ENCODE results near the gene PATL1. TPM values are rescaled to one million over a fixed set of nuclear protein-coding genes. Genes with fewer than 3 reads are reported as not detected.

The PATL1 gene
- total RNA-seq, 1 experiment from 2014 or later: 59.8 TPM

- Mint-ChIP-seq H3K27ac (ENCODE audit: unreplicated experiment) (no peak overlapping the region), H3K36me3 (ENCODE audit: insufficient read depth, unreplicated experiment) (peaks cover 58% of the 10 kb centered on the region), H3K9me3 (ENCODE audit: low read depth, unreplicated experiment) (no peaks in the 10 kb centered on the region), H3K27me3 (ENCODE audit: unreplicated experiment) (no peaks in the 10 kb centered on the region), H3K4me1 (ENCODE audit: low read depth, unreplicated experiment) (no peaks in the 10 kb centered on the region), H3K4me3 (ENCODE audit: low read depth, unreplicated experiment) (no peak overlapping the region)
- TF ChIP-seq, protein P1, sequence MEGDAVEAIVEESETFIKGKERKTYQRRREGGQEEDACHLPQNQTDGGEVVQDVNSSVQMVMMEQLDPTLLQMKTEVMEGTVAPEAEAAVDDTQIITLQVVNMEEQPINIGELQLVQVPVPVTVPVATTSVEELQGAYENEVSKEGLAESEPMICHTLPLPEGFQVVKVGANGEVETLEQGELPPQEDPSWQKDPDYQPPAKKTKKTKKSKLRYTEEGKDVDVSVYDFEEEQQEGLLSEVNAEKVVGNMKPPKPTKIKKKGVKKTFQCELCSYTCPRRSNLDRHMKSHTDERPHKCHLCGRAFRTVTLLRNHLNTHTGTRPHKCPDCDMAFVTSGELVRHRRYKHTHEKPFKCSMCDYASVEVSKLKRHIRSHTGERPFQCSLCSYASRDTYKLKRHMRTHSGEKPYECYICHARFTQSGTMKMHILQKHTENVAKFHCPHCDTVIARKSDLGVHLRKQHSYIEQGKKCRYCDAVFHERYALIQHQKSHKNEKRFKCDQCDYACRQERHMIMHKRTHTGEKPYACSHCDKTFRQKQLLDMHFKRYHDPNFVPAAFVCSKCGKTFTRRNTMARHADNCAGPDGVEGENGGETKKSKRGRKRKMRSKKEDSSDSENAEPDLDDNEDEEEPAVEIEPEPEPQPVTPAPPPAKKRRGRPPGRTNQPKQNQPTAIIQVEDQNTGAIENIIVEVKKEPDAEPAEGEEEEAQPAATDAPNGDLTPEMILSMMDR (IDR thresholded peaks at IDR 0.05; ENCODE audit: unreplicated experiment): no peak
- no TSS peak for BruUV-seq (replicated peaks)
- intact Hi-C loops (cut with micrococcal nuclease; ENCODE audit: unreplicated experiment): no loop called here
- DNase-seq: no peak
- CTCF ChIA-PET: no interaction called here
Observed at GRCh38 chr11:59602432-59602831, 66.4 kb downstream of the PATL1 start.

DNA sequence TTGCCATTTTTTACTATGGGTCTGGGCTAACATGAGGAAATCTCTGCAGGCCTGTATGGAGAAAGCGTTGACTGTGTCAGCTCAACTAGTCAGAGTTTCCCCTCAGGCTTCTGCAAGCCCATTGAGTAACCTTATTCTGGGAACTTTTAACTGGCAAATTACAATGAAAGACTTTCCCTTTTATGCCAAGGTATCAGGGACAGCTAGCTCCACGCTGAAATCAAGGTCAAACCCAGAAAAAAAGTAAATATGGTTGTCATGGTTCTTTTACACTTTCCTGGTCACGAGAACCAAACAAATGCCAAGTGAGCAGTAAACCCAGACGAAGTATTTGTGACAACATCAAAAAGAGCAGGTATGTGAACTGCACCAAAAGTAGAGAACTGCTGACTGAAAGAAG, 67.0 kb downstream of the PATL1 start:
- no peaks in the 10 kb centered on the region for H3K27me3 Mint-ChIP-seq (ENCODE audit: unreplicated experiment)
- H3K36me3 Mint-ChIP-seq (ENCODE audit: insufficient read depth, unreplicated experiment): peaks cover 59% of the 10 kb centered on the region
- intact Hi-C loops (cut with micrococcal nuclease; ENCODE audit: unreplicated experiment): no loop called here
- no peaks in the 10 kb centered on the region for H3K9me3 Mint-ChIP-seq (ENCODE audit: low read depth, unreplicated experiment)
- no peaks in the 10 kb centered on the region for H3K4me1 Mint-ChIP-seq (ENCODE audit: low read depth, unreplicated experiment)
- BruUV-seq (replicated peaks): no TSS peak
- no peak overlapping the region for H3K4me3 Mint-ChIP-seq (ENCODE audit: low read depth, unreplicated experiment)
- TF ChIP-seq, protein P1 (IDR thresholded peaks at IDR 0.05; ENCODE audit: unreplicated experiment): no peak
- H3K27ac Mint-ChIP-seq (ENCODE audit: unreplicated experiment): no peak overlapping the region
- CTCF ChIA-PET: no interaction called here
- no peak for DNase-seq

DNA sequence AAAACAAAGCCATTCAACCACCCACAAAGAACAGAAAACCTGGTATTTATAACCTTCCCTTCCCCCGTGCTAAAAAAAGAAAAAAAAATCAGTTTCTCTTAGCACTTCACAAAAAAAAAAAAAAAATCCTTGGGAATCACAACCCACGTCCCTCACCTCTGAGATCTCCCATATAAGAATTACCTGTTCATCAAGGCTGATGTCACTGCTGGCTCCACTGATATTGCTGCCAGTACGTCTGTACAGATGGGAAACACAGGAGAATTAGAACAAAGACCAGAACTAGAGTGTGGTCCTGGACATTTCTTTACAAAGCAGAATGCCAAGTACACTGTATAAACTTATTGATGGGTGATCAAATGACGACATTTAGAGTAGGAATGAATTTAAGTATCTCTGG, 68.2 kb downstream of the PATL1 start:
- no TSS peak for BruUV-seq (replicated peaks)
- Mint-ChIP-seq H3K9me3 (ENCODE audit: low read depth, unreplicated experiment) (no peaks in the 10 kb centered on the region), H3K4me1 (ENCODE audit: low read depth, unreplicated experiment) (no peaks in the 10 kb centered on the region), H3K27me3 (ENCODE audit: unreplicated experiment) (no peaks in the 10 kb centered on the region), H3K4me3 (ENCODE audit: low read depth, unreplicated experiment) (no peak overlapping the region), H3K27ac (ENCODE audit: unreplicated experiment) (no peak overlapping the region), H3K36me3 (ENCODE audit: insufficient read depth, unreplicated experiment) (peaks cover 60% of the 10 kb centered on the region)
- CTCF ChIA-PET: no interaction called here
- TF ChIP-seq, protein P1 (IDR thresholded peaks at IDR 0.05; ENCODE audit: unreplicated experiment): no peak
- intact Hi-C loops (cut with micrococcal nuclease; ENCODE audit: unreplicated experiment): no loop called here
- no peak for DNase-seq

DNA sequence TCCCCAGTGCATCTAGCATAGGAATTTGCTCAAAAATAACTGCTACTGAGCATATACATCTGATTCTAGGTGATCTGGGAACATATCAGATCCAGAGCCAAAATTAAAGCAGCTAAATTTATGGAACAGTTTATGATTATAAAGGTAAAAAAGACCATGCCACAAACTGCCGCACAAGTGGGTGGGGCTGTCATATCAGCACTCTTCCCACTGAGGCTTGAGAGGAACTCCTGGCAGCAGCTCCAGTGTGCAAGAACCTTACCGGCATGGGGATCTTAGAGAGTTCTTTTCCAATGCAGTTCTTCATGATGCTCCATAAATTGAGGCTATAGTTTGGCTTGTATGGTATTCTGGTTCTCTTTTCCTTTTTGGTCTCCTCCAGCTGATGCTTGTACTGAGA, 68.6 kb downstream of the PATL1 start:
- no peak for DNase-seq
- Mint-ChIP-seq H3K27me3 (ENCODE audit: unreplicated experiment) (no peaks in the 10 kb centered on the region), H3K36me3 (ENCODE audit: insufficient read depth, unreplicated experiment) (peaks cover 59% of the 10 kb centered on the region), H3K9me3 (ENCODE audit: low read depth, unreplicated experiment) (no peaks in the 10 kb centered on the region), H3K4me1 (ENCODE audit: low read depth, unreplicated experiment) (no peaks in the 10 kb centered on the region), H3K4me3 (ENCODE audit: low read depth, unreplicated experiment) (no peak overlapping the region), H3K27ac (ENCODE audit: unreplicated experiment) (no peak overlapping the region)
- BruUV-seq (replicated peaks): no TSS peak
- CTCF ChIA-PET: no interaction called here
- TF ChIP-seq, protein P1 (IDR thresholded peaks at IDR 0.05; ENCODE audit: unreplicated experiment): no peak
- intact Hi-C loops (cut with micrococcal nuclease; ENCODE audit: unreplicated experiment): no loop called here

DNA sequence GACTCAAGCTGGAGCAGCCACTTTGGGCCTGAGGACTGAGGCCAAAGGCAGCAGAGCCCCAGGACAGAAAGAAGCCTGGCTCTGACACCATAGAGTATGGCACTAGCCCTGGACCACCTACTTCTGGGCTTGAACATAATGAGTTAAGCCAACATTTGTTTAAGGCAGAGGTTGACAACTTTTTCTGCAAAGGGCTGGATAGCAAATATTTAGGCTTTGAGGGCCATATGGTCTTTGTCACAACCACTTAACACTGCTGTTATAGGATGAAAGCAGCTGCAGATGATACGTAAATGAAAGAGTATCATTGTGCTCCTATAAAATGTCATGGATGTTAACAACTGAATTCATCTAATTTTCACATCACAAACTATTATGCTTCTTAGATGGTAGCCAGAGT, 69.9 kb downstream of the PATL1 start:
- DNase-seq: no peak
- H3K9me3 Mint-ChIP-seq (ENCODE audit: low read depth, unreplicated experiment): no peaks in the 10 kb centered on the region
- H3K4me3 Mint-ChIP-seq (ENCODE audit: low read depth, unreplicated experiment): no peak overlapping the region
- no peak overlapping the region for H3K27ac Mint-ChIP-seq (ENCODE audit: unreplicated experiment)
- H3K4me1 Mint-ChIP-seq (ENCODE audit: low read depth, unreplicated experiment): no peaks in the 10 kb centered on the region
- TF ChIP-seq, protein P1 (IDR thresholded peaks at IDR 0.05; ENCODE audit: unreplicated experiment): no peak
- BruUV-seq (replicated peaks): no TSS peak
- CTCF ChIA-PET: no interaction called here
- intact Hi-C loops (cut with micrococcal nuclease; ENCODE audit: unreplicated experiment): no loop called here
- peaks cover 70% of the 10 kb centered on the region for H3K36me3 Mint-ChIP-seq (ENCODE audit: insufficient read depth, unreplicated experiment)
- H3K27me3 Mint-ChIP-seq (ENCODE audit: unreplicated experiment): no peaks in the 10 kb centered on the region

Data from Calu3 (cell line).